ENCODE measurements around the gene DCTN5.

The DCTN5 gene

GRCh38 chr16:23676924-23677480 lies 35.7 kb downstream of the DCTN5 start:
- Histone ChIP-seq H3K27me3 (ENCODE audit: insufficient read depth, low read length, poor library complexity) (no peaks in the 10 kb centered on the region), H3K79me2 (ENCODE audit: insufficient read depth, low read length) (peaks cover 40% of the 10 kb centered on the region), H4K20me1 (ENCODE audit: insufficient read depth, low read length) (peaks cover 20% of the 10 kb centered on the region), H3K4me3 (ENCODE audit: low read depth in 1 of 2, low read length in 2 of 2) (no peak overlapping the region), H3K4me1 (ENCODE audit: insufficient read depth, low read length) (peaks cover 37% of the 10 kb centered on the region), H3K4me2 (ENCODE audit: insufficient read depth, low read length) (no peak overlapping the region), H2AFZ (ENCODE audit: low read depth, low read length) (no peak overlapping the region), H3K27ac (ENCODE audit: low read length) (no peak overlapping the region), H3K9ac (ENCODE audit: low read depth, low read length) (no peak overlapping the region), H3K36me3 (ENCODE audit: insufficient read depth, low read length) (peaks cover 42% of the 10 kb centered on the region), H3K9me3 (ENCODE audit: insufficient read depth, low read length, severe bottlenecking) (no peaks in the 10 kb centered on the region)
- TF ChIP-seq, protein P1, sequence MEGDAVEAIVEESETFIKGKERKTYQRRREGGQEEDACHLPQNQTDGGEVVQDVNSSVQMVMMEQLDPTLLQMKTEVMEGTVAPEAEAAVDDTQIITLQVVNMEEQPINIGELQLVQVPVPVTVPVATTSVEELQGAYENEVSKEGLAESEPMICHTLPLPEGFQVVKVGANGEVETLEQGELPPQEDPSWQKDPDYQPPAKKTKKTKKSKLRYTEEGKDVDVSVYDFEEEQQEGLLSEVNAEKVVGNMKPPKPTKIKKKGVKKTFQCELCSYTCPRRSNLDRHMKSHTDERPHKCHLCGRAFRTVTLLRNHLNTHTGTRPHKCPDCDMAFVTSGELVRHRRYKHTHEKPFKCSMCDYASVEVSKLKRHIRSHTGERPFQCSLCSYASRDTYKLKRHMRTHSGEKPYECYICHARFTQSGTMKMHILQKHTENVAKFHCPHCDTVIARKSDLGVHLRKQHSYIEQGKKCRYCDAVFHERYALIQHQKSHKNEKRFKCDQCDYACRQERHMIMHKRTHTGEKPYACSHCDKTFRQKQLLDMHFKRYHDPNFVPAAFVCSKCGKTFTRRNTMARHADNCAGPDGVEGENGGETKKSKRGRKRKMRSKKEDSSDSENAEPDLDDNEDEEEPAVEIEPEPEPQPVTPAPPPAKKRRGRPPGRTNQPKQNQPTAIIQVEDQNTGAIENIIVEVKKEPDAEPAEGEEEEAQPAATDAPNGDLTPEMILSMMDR (IDR thresholded peaks at IDR 0.05; ENCODE audit: borderline replicate concordance, extremely low read depth, low read length, poor library complexity, severe bottlenecking) = no peak
- no peak for TF ChIP-seq EZH2 (IDR thresholded peaks at IDR 0.05; ENCODE audit: borderline replicate concordance, low read depth, low read length, severe bottlenecking)
- no peak for ATAC-seq (ENCODE audit: insufficient read depth, low read depth)
- no peak for DNase-seq

DNA sequence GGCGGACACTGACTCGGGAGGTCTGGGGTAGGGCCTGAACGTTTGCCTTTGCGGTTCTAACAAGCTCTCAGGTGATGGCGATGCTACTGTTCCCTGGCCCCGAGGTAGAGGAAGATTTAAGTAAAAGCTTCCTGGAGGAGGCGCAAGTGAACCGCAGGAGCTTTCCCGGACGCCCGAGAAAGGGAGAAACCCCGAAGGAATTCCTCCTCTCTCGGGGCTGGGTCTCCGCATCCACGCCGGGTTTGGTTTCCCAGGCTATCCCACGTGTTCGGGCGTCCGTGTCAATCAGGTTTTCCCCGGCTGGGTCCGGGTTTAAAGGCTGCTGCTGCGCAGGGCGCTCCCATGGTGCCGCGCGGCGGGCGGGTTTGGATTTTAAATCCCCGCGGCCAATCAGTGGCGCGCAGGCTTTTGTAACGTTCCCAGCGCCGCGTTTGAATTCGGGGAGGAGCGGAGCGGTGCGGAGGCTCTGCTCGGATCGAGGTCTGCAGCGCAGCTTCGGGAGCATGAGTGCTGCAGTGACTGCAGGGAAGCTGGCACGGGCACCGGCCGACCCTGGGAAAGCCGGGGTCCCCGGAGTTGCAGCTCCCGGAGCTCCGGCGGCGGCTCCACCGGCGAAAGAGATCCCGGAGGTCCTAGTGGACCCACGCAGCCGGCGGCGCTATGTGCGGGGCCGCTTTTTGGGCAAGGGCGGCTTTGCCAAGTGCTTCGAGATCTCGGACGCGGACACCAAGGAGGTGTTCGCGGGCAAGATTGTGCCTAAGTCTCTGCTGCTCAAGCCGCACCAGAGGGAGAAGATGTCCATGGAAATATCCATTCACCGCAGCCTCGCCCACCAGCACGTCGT lies 37.4 kb downstream of the DCTN5 start, which contains the start of gene PLK1:
TSS of gene PLK1 (plus strand) at position 460 of the 844 bp plus-strand sequence. CDS start at position 504, 44 bp downstream.
- H3K4me1 ChIP-seq (ENCODE audit: insufficient read depth, low read length) = peaks cover 46% of the 10 kb centered on the region
- peak within 1 kb of the TSS; percentile 90 to 97 for H3K4me3 ChIP-seq (ENCODE audit: low read depth in 1 of 2, low read length in 2 of 2)
- no peaks in the 10 kb centered on the region for H3K9me3 ChIP-seq (ENCODE audit: insufficient read depth, low read length, severe bottlenecking)
- peak within 1 kb of the TSS; percentile 90 for H3K9ac ChIP-seq (ENCODE audit: low read depth, low read length)
- DNase-seq = peak; percentile 88
- ATAC-seq (ENCODE audit: insufficient read depth, low read depth) = peak; percentile 95
- peak within 1 kb of the TSS; percentile 91 for H2AFZ ChIP-seq (ENCODE audit: low read depth, low read length)
- peak within 1 kb of the TSS; percentile 80 for H3K27ac ChIP-seq (ENCODE audit: low read length)
- H3K79me2 ChIP-seq (ENCODE audit: insufficient read depth, low read length) = peaks cover 53% of the 10 kb centered on the region
- peaks cover 50% of the 10 kb centered on the region for H3K36me3 ChIP-seq (ENCODE audit: insufficient read depth, low read length)
- peaks cover 21% of the 10 kb centered on the region for H4K20me1 ChIP-seq (ENCODE audit: insufficient read depth, low read length)
- H3K4me2 ChIP-seq (ENCODE audit: insufficient read depth, low read length) = peak within 1 kb of the TSS; percentile 81
- H3K27me3 ChIP-seq (ENCODE audit: insufficient read depth, low read length, poor library complexity) = no peaks in the 10 kb centered on the region
- TF ChIP-seq, protein P1 (IDR thresholded peaks at IDR 0.05; ENCODE audit: borderline replicate concordance, extremely low read depth, low read length, poor library complexity, severe bottlenecking) = peak; percentile 49
- TF ChIP-seq EZH2 (IDR thresholded peaks at IDR 0.05; ENCODE audit: borderline replicate concordance, low read depth, low read length, severe bottlenecking) = no peak

DNA sequence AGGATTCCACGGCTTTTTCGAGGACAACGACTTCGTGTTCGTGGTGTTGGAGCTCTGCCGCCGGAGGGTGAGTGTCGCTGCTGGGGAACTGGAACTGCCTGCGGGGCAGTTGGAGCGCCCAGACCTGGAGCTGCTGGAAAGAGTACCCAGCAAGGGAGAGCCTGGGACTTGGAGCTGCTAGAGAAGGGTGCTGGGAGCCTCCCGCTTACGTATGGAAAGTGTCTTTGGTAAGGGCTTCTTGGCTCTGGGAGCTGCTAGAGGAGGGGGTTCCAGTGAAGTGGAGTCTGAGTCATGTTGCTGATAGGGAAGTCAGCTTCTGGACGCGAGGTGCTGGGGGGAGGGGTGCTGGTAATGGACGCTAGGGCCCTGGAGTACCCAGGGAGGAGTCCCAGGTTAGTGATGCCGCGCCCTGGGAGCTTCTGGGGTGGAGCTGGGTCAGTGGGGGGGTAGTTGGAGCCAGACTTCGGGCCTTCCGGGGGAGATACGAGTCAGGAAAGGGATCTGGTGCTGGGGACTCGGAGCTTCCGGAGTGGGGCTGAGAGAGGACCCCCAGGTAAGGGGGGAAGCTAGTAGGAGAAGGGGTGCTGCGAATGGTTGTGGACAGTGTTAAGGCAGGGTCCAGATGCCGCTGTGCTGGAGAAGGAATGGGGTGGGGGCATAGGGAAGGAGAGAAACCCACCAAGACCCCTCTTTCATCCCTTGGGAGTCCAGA lies 38.2 kb downstream of the DCTN5 start:
- Histone ChIP-seq H3K4me1 (ENCODE audit: insufficient read depth, low read length) (peaks cover 49% of the 10 kb centered on the region), H3K79me2 (ENCODE audit: insufficient read depth, low read length) (peaks cover 61% of the 10 kb centered on the region), H3K9me3 (ENCODE audit: insufficient read depth, low read length, severe bottlenecking) (no peaks in the 10 kb centered on the region), H3K36me3 (ENCODE audit: insufficient read depth, low read length) (peaks cover 54% of the 10 kb centered on the region), H3K27me3 (ENCODE audit: insufficient read depth, low read length, poor library complexity) (no peaks in the 10 kb centered on the region), H3K4me2 (ENCODE audit: insufficient read depth, low read length) (peak overlapping the region; percentile 81), H3K4me3 (ENCODE audit: low read depth in 1 of 2, low read length in 2 of 2) (peak overlapping the region; percentile 90 to 97), H3K9ac (ENCODE audit: low read depth, low read length) (peak overlapping the region; percentile 90), H3K27ac (ENCODE audit: low read length) (peak overlapping the region; percentile 79), H4K20me1 (ENCODE audit: insufficient read depth, low read length) (peaks cover 25% of the 10 kb centered on the region), H2AFZ (ENCODE audit: low read depth, low read length) (peak overlapping the region; percentile 91)
- TF ChIP-seq EZH2 (IDR thresholded peaks at IDR 0.05; ENCODE audit: borderline replicate concordance, low read depth, low read length, severe bottlenecking) = no peak
- TF ChIP-seq, protein P1 (IDR thresholded peaks at IDR 0.05; ENCODE audit: borderline replicate concordance, extremely low read depth, low read length, poor library complexity, severe bottlenecking) = peak; percentile 10
- ATAC-seq (ENCODE audit: insufficient read depth, low read depth) (peak; percentile 27), DNase-seq (peak; percentile 57)

Measured in DND-41 (cell line).